Measurements from ENCODE around the gene FGF12.
A peak's percentile ranks its signal among the peaks of the same experiment; 100 is the strongest.

FGF12 gene

GRCh38 chr3:192685801-192686200 lies 41.5 kb downstream of the FGF12 start:
- DNase-seq (ENCODE audit: low read depth in 3 of 3) = no peak

- DNase-seq (ENCODE audit: low read depth in 3 of 3) = no peak
Measured at GRCh38 chr3:192684151-192684550, 43.2 kb downstream of the FGF12 start.

- DNase-seq (ENCODE audit: low read depth in 3 of 3) = peak in 1 of 3 donors; percentile 1
Measured at GRCh38 chr3:192675958-192676649, 51.2 kb downstream of the FGF12 start.

GRCh38 chr3:192655628-192656027 lies 71.7 kb downstream of the FGF12 start:
- DNase-seq (ENCODE audit: low read depth in 3 of 3) = no peak

GRCh38 chr3:192655040-192655439 lies 72.3 kb downstream of the FGF12 start:
- DNase-seq (ENCODE audit: low read depth in 3 of 3) = no peak

- no peak for DNase-seq (ENCODE audit: low read depth in 3 of 3)
Measured at GRCh38 chr3:192653862-192654261, 73.5 kb downstream of the FGF12 start.

GRCh38 chr3:192652727-192653126 lies 74.6 kb downstream of the FGF12 start:
- DNase-seq (ENCODE audit: low read depth in 3 of 3) = no peak

- no peak for DNase-seq (ENCODE audit: low read depth in 3 of 3)
Measured at GRCh38 chr3:192651836-192652512, 75.4 kb downstream of the FGF12 start.

- no peak for DNase-seq (ENCODE audit: low read depth in 3 of 3)
Measured at GRCh38 chr3:192645437-192645836, 81.9 kb downstream of the FGF12 start.

- no peak for DNase-seq (ENCODE audit: low read depth in 3 of 3)
Measured at GRCh38 chr3:192642651-192643050, 84.7 kb downstream of the FGF12 start.

GRCh38 chr3:192641919-192642318 lies 85.4 kb downstream of the FGF12 start:
- DNase-seq (ENCODE audit: low read depth in 3 of 3) = no peak

- DNase-seq (ENCODE audit: low read depth in 3 of 3) = no peak
Measured at GRCh38 chr3:192639987-192640386, 87.4 kb downstream of the FGF12 start.

GRCh38 chr3:192637803-192638202 lies 89.5 kb downstream of the FGF12 start:
- no peak for DNase-seq (ENCODE audit: low read depth in 3 of 3)

- DNase-seq (ENCODE audit: low read depth in 3 of 3) = no peak
Measured at GRCh38 chr3:192636517-192637444, 90.6 kb downstream of the FGF12 start.

GRCh38 chr3:192629429-192629828 lies 97.9 kb downstream of the FGF12 start:
- no peak for DNase-seq (ENCODE audit: low read depth in 3 of 3)

- DNase-seq (ENCODE audit: low read depth in 3 of 3) = no peak
Measured at GRCh38 chr3:192621909-192622308, 105.4 kb downstream of the FGF12 start.

GRCh38 chr3:192620275-192620674 lies 107.1 kb downstream of the FGF12 start:
- DNase-seq (ENCODE audit: low read depth in 3 of 3) = no peak

GRCh38 chr3:192611411-192611810 lies 115.9 kb downstream of the FGF12 start:
- DNase-seq (ENCODE audit: low read depth in 3 of 3) = no peak

GRCh38 chr3:192608726-192609600 lies 118.4 kb downstream of the FGF12 start:
- no peak for DNase-seq (ENCODE audit: low read depth in 3 of 3)

- no peak for DNase-seq (ENCODE audit: low read depth in 3 of 3)
Measured at GRCh38 chr3:192607798-192608197, 119.5 kb downstream of the FGF12 start.

- DNase-seq (ENCODE audit: low read depth in 3 of 3) = no peak
Measured at GRCh38 chr3:192597913-192598312, 129.4 kb downstream of the FGF12 start.

Data from stimulated activated CD4-positive, alpha-beta T cell treated with anti-CD3 and anti-CD28 coated beads, TNF-alpha, amount 100 ng/mL, for 48 hours (primary cell).